ENCODE data around the gene ULK2. TPM values are rescaled to one million over a fixed set of nuclear protein-coding genes. Genes with fewer than 3 reads are reported as not detected.

ULK2 gene
- total and polyA plus RNA-seq, 2 donors (not counting 1 experiment from before 2014, with no cell fraction given): 2.0 to 2.9 TPM

DNA sequence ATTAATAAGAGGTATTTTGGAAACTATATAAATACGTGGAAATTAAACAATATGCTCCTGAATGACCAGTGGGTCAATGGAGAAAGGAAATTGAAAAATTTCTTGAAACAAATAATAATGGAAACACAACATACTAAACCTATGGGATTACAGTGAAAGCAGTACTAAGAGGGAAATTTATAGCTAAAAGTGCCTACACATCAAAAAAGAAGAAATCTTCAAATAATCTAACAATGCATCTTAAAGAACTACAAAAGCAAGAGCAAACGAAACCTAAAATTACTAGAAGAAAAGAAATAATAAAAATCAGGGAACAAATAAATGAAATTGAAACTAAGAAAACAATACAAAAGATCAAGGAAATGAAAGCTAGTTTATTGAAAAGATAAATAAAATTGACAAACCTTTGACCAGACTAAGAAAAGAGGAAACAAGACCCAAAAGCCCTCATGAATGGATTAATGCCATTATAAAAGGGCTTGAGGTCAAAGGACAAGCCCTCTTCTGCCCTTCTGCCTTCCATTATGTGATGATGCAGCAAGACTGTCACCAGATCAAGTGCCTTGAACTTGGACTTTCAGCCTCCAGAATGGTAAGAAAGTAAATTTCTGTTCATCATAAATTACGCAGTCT, 75.7 kb downstream of the ULK2 start:
- H3K27ac ChIP-seq (ENCODE audit: low read length in 2 of 2): no peak overlapping the region
- Mint-ChIP-seq H3K9me3 (ENCODE audit: insufficient read depth) (peaks cover 15% of the 10 kb centered on the region), H3K27ac (no peak overlapping the region), H3K4me1 (no peaks in the 10 kb centered on the region), H3K4me3 (no peak overlapping the region), H3K27me3 (no peaks in the 10 kb centered on the region)
- WGBS (ENCODE audit: insufficient coverage): no CpG with 5 or more reads among the region's 3 CpGs
- H3K79me2 ChIP-seq (ENCODE audit: control insufficient read depth, insufficient read depth, low read length): no peaks in the 10 kb centered on the region
- no peaks in the 10 kb centered on the region for H3K27me3 ChIP-seq (replicated peaks in 1 of 4; ENCODE audit: control extremely low read depth in 1 of 4, control insufficient read depth in 3 of 4, insufficient read depth in 4 of 4, low read length in 3 of 4)
- peaks cover 0 to 5% of the 10 kb centered on the region in 2 experiments for H3K36me3 ChIP-seq (replicated peaks in 1 of 2; ENCODE audit: control extremely low read depth in 1 of 2, control insufficient read depth in 1 of 2, extremely low read depth in 1 of 2, insufficient read depth in 2 of 2, low read length in 1 of 2)
- ChIA-PET CTCF (no interaction called here), POLR2A (no interaction called here)
- H4K20me1 ChIP-seq (ENCODE audit: control insufficient read depth, insufficient read depth, low read length, poor library complexity, severe bottlenecking): no peaks in the 10 kb centered on the region
- ATAC-seq (ENCODE audit: low read depth) (no peak), DNase-seq (no peak)
- H3K4me2 ChIP-seq (replicated peaks; ENCODE audit: low read depth, low read length, poor library complexity, severe bottlenecking): no peak overlapping the region
- intact Hi-C loops (cut with micrococcal nuclease): no loop called here
- no peak overlapping the region for H3K4me3 ChIP-seq (ENCODE audit: control extremely low read depth in 1 of 5, extremely low read depth in 1 of 5, insufficient read depth in 1 of 5, low read depth in 2 of 5, low read length in 4 of 5)
- H2AFZ ChIP-seq (ENCODE audit: insufficient read depth, low read depth, low read length, poor library complexity, severe bottlenecking): no peak overlapping the region
- H3K9me3 ChIP-seq (ENCODE audit: control extremely low read depth in 1 of 3, control insufficient read depth in 2 of 3, insufficient read depth in 1 of 3, low read length in 2 of 3): peaks cover 2 to 25% (median 16%) of the 10 kb centered on the region in 3 donors
- no peaks in the 10 kb centered on the region for H3K4me1 ChIP-seq (ENCODE audit: control insufficient read depth in 2 of 2, insufficient read depth in 2 of 2, low read length in 2 of 2)
- TF ChIP-seq CTCF (IDR thresholded peaks at IDR 0.05): no peak
- no peak for TF ChIP-seq EZH2 (IDR thresholded peaks at IDR 0.05; ENCODE audit: borderline replicate concordance, insufficient read depth, low read depth, low read length, poor library complexity, severe bottlenecking)
- no peak overlapping the region for H3K9ac ChIP-seq (ENCODE audit: low read length)

DNA sequence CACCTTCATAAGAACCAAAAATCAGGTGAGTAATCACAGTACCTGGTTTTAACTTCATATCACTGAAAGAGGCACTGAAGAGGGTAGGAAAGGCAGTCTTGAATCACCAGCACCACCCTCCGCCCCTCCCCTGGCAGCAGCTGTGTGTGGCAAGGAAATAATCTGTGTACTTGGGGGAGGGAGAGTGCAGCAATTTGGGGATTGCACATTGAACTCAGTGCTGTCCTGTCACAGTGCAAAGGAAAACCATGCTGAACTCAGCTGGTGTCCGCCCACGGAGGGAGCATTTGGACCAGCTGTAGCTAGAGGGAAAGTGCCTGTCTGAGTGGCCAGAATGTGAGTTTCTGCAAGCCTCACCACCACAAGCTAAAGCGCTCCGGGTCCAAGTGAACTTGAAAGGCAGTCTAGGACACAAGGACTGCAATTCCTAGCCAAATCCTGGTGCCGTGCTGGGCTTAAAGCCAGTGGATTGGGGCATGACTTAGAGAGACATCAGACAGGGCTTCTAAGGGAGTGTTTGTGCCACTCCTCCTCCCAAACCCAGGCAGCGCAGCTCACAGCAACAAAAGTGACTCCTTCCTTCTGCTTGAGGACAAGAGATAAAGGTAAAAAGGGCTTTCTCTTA, 79.9 kb downstream of the ULK2 start:
- H3K36me3 ChIP-seq (replicated peaks in 1 of 2; ENCODE audit: control extremely low read depth in 1 of 2, control insufficient read depth in 1 of 2, extremely low read depth in 1 of 2, insufficient read depth in 2 of 2, low read length in 1 of 2): no peaks in the 10 kb centered on the region
- WGBS (ENCODE audit: insufficient coverage): 100% methylated on average over 6 of the region's 7 CpGs
- H3K27ac ChIP-seq (ENCODE audit: low read length in 2 of 2): no peak overlapping the region
- H3K9ac ChIP-seq (ENCODE audit: low read length): no peak overlapping the region
- no peaks in the 10 kb centered on the region for H4K20me1 ChIP-seq (ENCODE audit: control insufficient read depth, insufficient read depth, low read length, poor library complexity, severe bottlenecking)
- H3K9me3 ChIP-seq (ENCODE audit: control extremely low read depth in 1 of 3, control insufficient read depth in 2 of 3, insufficient read depth in 1 of 3, low read length in 2 of 3): peaks cover 0 to 13% (median 0%) of the 10 kb centered on the region in 3 donors
- H3K27me3 Mint-ChIP-seq: no peaks in the 10 kb centered on the region
- H3K4me3 ChIP-seq (ENCODE audit: control extremely low read depth in 1 of 5, extremely low read depth in 1 of 5, insufficient read depth in 1 of 5, low read depth in 2 of 5, low read length in 4 of 5): no peak overlapping the region
- H3K4me2 ChIP-seq (replicated peaks; ENCODE audit: low read depth, low read length, poor library complexity, severe bottlenecking): no peak overlapping the region
- POLR2A ChIA-PET: no interaction called here
- no peaks in the 10 kb centered on the region for H3K9me3 Mint-ChIP-seq (ENCODE audit: insufficient read depth)
- intact Hi-C loops (cut with micrococcal nuclease): no loop called here
- H2AFZ ChIP-seq (ENCODE audit: insufficient read depth, low read depth, low read length, poor library complexity, severe bottlenecking): no peak overlapping the region
- no peaks in the 10 kb centered on the region for H3K27me3 ChIP-seq (replicated peaks in 1 of 4; ENCODE audit: control extremely low read depth in 1 of 4, control insufficient read depth in 3 of 4, insufficient read depth in 4 of 4, low read length in 3 of 4)
- no peak for DNase-seq
- no peak for ATAC-seq (ENCODE audit: low read depth)
- no peaks in the 10 kb centered on the region for H3K4me1 ChIP-seq (ENCODE audit: control insufficient read depth in 2 of 2, insufficient read depth in 2 of 2, low read length in 2 of 2)
- H3K79me2 ChIP-seq (ENCODE audit: control insufficient read depth, insufficient read depth, low read length): no peaks in the 10 kb centered on the region
- H3K4me1 Mint-ChIP-seq: no peaks in the 10 kb centered on the region
- CTCF ChIA-PET: no interaction called here
- no peak overlapping the region for H3K27ac Mint-ChIP-seq
- TF ChIP-seq EZH2 (IDR thresholded peaks at IDR 0.05; ENCODE audit: borderline replicate concordance, insufficient read depth, low read depth, low read length, poor library complexity, severe bottlenecking) (no peak), CTCF (IDR thresholded peaks at IDR 0.05) (no peak)
- no peak overlapping the region for H3K4me3 Mint-ChIP-seq

Measured in B cell (primary cell).